Suprapubic skin (tissue), 3 donors: ENCODE results near the gene MPHOSPH8.

ENCODE experiments used
- EP300 ChIP-seq: sonication (generic); formaldehyde crosslinking; IDR thresholded peaks from one replicate; pipeline ENCODE4 v1.6.1; 2017; ENCODE audit warnings: antibody characterized with exemption
- POLR2A ChIP-seq, 2 donors: fragments of 450-650 bp; IDR thresholded peaks; one replicate each; pipeline ENCODE4 v1.6.1; 2017; ENCODE audit warnings: antibody characterized with exemption in 2 of 2, mild to moderate bottlenecking in 2 of 2, moderate library complexity in 2 of 2
- TF ChIP-seq, protein P1 (sequence below), 2 donors: fragments of 200-600 bp in 1 of 2; fragments of 450-650 bp in 1 of 2; sonication (generic) in 1 of 2; IDR thresholded peaks; one replicate each; pipeline ENCODE4 v1.5.1; 2016 to 2019; ENCODE audit warnings: antibody characterized with exemption in 2 of 2, mild to moderate bottlenecking in 1 of 2, moderate library complexity in 1 of 2

DNA sequence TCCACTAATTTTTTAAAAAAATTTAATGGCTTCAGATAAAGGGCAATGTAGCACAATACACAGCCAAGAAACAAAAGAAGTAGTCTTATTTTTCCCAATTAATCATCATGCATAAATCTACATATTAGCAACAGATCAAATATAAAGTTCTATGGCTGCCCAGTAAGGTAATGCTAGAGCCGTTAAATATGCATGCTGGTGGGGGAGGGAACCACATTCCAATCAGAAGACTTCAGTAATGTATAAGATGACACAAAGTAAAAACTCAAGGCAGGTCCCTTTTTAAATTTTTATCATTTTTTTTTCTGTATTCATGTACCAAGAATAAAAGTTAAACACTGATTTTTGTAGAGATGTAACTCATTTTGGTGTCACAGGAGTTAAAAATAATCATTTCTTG lies 62.0 kb downstream of the MPHOSPH8 start:
- TF ChIP-seq, protein P1, sequence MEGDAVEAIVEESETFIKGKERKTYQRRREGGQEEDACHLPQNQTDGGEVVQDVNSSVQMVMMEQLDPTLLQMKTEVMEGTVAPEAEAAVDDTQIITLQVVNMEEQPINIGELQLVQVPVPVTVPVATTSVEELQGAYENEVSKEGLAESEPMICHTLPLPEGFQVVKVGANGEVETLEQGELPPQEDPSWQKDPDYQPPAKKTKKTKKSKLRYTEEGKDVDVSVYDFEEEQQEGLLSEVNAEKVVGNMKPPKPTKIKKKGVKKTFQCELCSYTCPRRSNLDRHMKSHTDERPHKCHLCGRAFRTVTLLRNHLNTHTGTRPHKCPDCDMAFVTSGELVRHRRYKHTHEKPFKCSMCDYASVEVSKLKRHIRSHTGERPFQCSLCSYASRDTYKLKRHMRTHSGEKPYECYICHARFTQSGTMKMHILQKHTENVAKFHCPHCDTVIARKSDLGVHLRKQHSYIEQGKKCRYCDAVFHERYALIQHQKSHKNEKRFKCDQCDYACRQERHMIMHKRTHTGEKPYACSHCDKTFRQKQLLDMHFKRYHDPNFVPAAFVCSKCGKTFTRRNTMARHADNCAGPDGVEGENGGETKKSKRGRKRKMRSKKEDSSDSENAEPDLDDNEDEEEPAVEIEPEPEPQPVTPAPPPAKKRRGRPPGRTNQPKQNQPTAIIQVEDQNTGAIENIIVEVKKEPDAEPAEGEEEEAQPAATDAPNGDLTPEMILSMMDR (IDR thresholded peaks at IDR 0.05), result no peak
- no peak for TF ChIP-seq EP300
- TF ChIP-seq POLR2A (IDR thresholded peaks at IDR 0.05), result no peak
